IMR-90 (cell line): ENCODE measurements around the gene MARS1. TPM values are rescaled to one million over a fixed set of nuclear protein-coding genes. Genes with fewer than 3 reads are reported as not detected.

Experiments
- ATAC-seq: fragments of 200-7000 bp; cut with Tn5 transposase; 2 replicates; pipeline ENCODE4 v1.9.1; 2020; ENCODE audit warnings: low read depth, mild to moderate bottlenecking, moderate library complexity
- BruUV-seq: library from RNA; stranded (reverse); fragments of 400-500 nt; replicated peaks from 2 replicates; lab custom pipeline; 2021; lab: Mats Ljungman, UMichigan
- CTCF ChIA-PET: fragments of 300-600 bp; formaldehyde crosslinking; extraction: SDS; loops from one replicate; lab custom pipeline; 2021; ENCODE audit warnings: antibody characterized with exemption; lab: Yijun Ruan, JAX
- POLR2A ChIA-PET: fragments of 300-600 bp; sonication (Branson Sonifier 250); formaldehyde crosslinking; loops from one replicate; lab custom pipeline; 2022; ENCODE audit warnings: antibody characterized with exemption; ENCODE audit not compliant: unreplicated experiment; lab: Charles Lee
- DNase-seq: peaks from one replicate; pipeline ENCODE4 v3.0.0; 2013
- H2AFZ ChIP-seq: replicated peaks from 2 replicates; pipeline ENCODE3; 2013; ENCODE audit warnings: low read length, mild to moderate bottlenecking; ENCODE audit not compliant: poor library complexity
- H2AK5ac ChIP-seq: 2 replicates; pipeline ENCODE4 v1.6.1; 2013; ENCODE audit warnings: low read depth, low read length, inconsistent platforms
- H2AK9ac ChIP-seq: replicated peaks from 2 replicates; pipeline ENCODE3; 2013; ENCODE audit warnings: mild to moderate bottlenecking, low read depth, low read length, moderate library complexity; ENCODE audit not compliant: poor library complexity
- H2BK120ac ChIP-seq: 2 replicates; pipeline ENCODE4 v1.6.1; 2013; ENCODE audit warnings: low read depth, low read length, inconsistent platforms
- H2BK15ac ChIP-seq: 3 replicates; pipeline ENCODE4 v1.6.1; 2013; ENCODE audit warnings: low read depth, low read length, inconsistent platforms
- H2BK20ac ChIP-seq: 2 replicates; pipeline ENCODE4 v1.6.1; 2013; ENCODE audit warnings: low read depth, mild to moderate bottlenecking, inconsistent platforms, low read length, moderate library complexity
- H2BK5ac ChIP-seq: 2 replicates; pipeline ENCODE4 v1.6.1; 2013; ENCODE audit warnings: mild to moderate bottlenecking, low read depth, low read length, inconsistent platforms; ENCODE audit not compliant: poor library complexity, severe bottlenecking
- H3K14ac ChIP-seq: replicated peaks from 2 replicates; pipeline ENCODE4 v1.6.1; 2013; ENCODE audit warnings: low read depth, low read length, inconsistent platforms
- H3K18ac ChIP-seq: 2 replicates; pipeline ENCODE4 v1.6.1; 2013; ENCODE audit warnings: low read depth, low read length, control low read depth
- H3K23ac ChIP-seq: 2 replicates; pipeline ENCODE4 v1.6.1; 2013; ENCODE audit warnings: low read depth, low read length, inconsistent platforms
- H3K27ac ChIP-seq: 2 replicates; pipeline ENCODE4 v1.5.1; 2013; ENCODE audit warnings: mild to moderate bottlenecking, control low read depth, low read length; ENCODE audit not compliant: insufficient read depth
- H3K27me3 ChIP-seq: 2 replicates; pipeline ENCODE4 v1.6.1; 2013; ENCODE audit warnings: low read length; ENCODE audit not compliant: control insufficient read depth, insufficient read depth
- H3K36me3 ChIP-seq: 2 replicates; pipeline ENCODE4 v1.6.1; 2013; ENCODE audit warnings: low read length, mixed read lengths; ENCODE audit not compliant: control insufficient read depth, insufficient read depth
- H3K4ac ChIP-seq: 2 replicates; pipeline ENCODE4 v1.6.1; 2013; ENCODE audit warnings: low read depth, low read length, inconsistent platforms
- H3K4me1 ChIP-seq: 2 replicates; pipeline ENCODE4 v1.6.1; 2013; ENCODE audit warnings: low read length, mixed read lengths; ENCODE audit not compliant: control insufficient read depth, insufficient read depth
- H3K4me2 ChIP-seq: 2 replicates; pipeline ENCODE4 v1.6.1; 2013; ENCODE audit warnings: low read depth, mild to moderate bottlenecking, control low read depth, low read length, moderate library complexity
- H3K4me3 ChIP-seq: 2 replicates; pipeline ENCODE4 v1.5.1; 2013; ENCODE audit warnings: low read depth, mild to moderate bottlenecking, control low read depth, low read length, moderate library complexity; ENCODE audit not compliant: insufficient read depth
- H3K56ac ChIP-seq: 2 replicates; pipeline ENCODE4 v1.6.1; 2013; ENCODE audit warnings: low read length, inconsistent platforms; ENCODE audit not compliant: insufficient read depth; ENCODE audit errors: extremely low read depth
- H3K79me1 ChIP-seq, 2 experiments: 2 replicates each; pipeline ENCODE4 v1.6.1; 2013; ENCODE audit warnings: low read length in 2 of 2, inconsistent platforms in 1 of 2, low read depth in 1 of 2
- H3K9ac ChIP-seq: 2 replicates; pipeline ENCODE4 v1.6.1; 2013; ENCODE audit warnings: low read depth, low read length, control low read depth
- H3K9me1 ChIP-seq: 2 replicates; pipeline ENCODE4 v1.6.1; 2013; ENCODE audit warnings: low read length, inconsistent platforms; ENCODE audit not compliant: insufficient read depth
- H3K9me3 ChIP-seq: 2 replicates; pipeline ENCODE4 v1.6.1; 2013; ENCODE audit warnings: low read length; ENCODE audit not compliant: control insufficient read depth, insufficient read depth
- H4K20me1 ChIP-seq: 2 replicates; pipeline ENCODE4 v1.6.1; 2013; ENCODE audit warnings: low read length, inconsistent platforms; ENCODE audit not compliant: insufficient read depth
- H4K5ac ChIP-seq: 2 replicates; pipeline ENCODE4 v1.6.1; 2013; ENCODE audit warnings: mild to moderate bottlenecking, low read depth, low read length, control low read depth
- H4K8ac ChIP-seq, 2 experiments: 2 replicates each; pipeline ENCODE4 v1.6.1; 2013; ENCODE audit warnings: low read depth in 2 of 2, low read length in 2 of 2, control low read depth in 1 of 2, inconsistent platforms in 1 of 2
- H4K91ac ChIP-seq: 2 replicates; pipeline ENCODE4 v1.6.1; 2013; ENCODE audit warnings: low read depth, low read length, inconsistent platforms; ENCODE audit not compliant: insufficient read depth
- BHLHE40 ChIP-seq: fragments of 150-350 bp; IDR thresholded peaks from 2 replicates; pipeline ENCODE4 v1.6.1; 2016; ENCODE audit warnings: mild to moderate bottlenecking, low read depth, low read length
- CHD1 ChIP-seq: IDR thresholded peaks from 2 replicates; pipeline ENCODE4 v1.6.1; 2012; ENCODE audit warnings: low read depth, low read length, improper control_type of control experiment
- CTCF ChIP-seq: conservative IDR thresholded peaks from 2 replicates; pipeline ENCODE4 v1.5.1; 2012; ENCODE audit warnings: mild to moderate bottlenecking, low read depth, low read length, improper control_type of control experiment
- MAZ ChIP-seq: IDR thresholded peaks from 2 replicates; pipeline ENCODE4 v1.6.1; 2012; ENCODE audit warnings: low read depth, mild to moderate bottlenecking, low read length, improper control_type of control experiment, moderate library complexity, borderline replicate concordance
- MXI1 ChIP-seq: IDR thresholded peaks from 2 replicates; pipeline ENCODE4 v1.6.1; 2012; ENCODE audit warnings: low read depth, mild to moderate bottlenecking, low read length, moderate library complexity, borderline replicate concordance
- NFE2L2 ChIP-seq: fragments of 150-350 bp; IDR thresholded peaks from 2 replicates; pipeline ENCODE4 v1.6.1; 2016; ENCODE audit warnings: low read depth, mild to moderate bottlenecking, low read length
- RAD21 ChIP-seq: IDR thresholded peaks from 2 replicates; pipeline ENCODE4 v1.6.1; 2012; ENCODE audit warnings: low read length, improper control_type of control experiment
- RCOR1 ChIP-seq: IDR thresholded peaks from 2 replicates; pipeline ENCODE4 v1.6.1; 2012; ENCODE audit warnings: mild to moderate bottlenecking, low read length, improper control_type of control experiment; ENCODE audit not compliant: insufficient replicate concordance
- RFX5 ChIP-seq: IDR thresholded peaks from 2 replicates; pipeline ENCODE4 v1.8.0; 2012; ENCODE audit warnings: low read depth, mild to moderate bottlenecking, low read length, moderate library complexity
- SMC3 ChIP-seq: fragments of 150-350 bp; IDR thresholded peaks from 2 replicates; pipeline ENCODE4 v1.6.1; 2016; ENCODE audit warnings: low read depth, mild to moderate bottlenecking, antibody characterized with exemption, low read length, moderate library complexity
- WGBS, 2 experiments: methylation state at CpG; one replicate each; pipeline versions ENCODE4 v1.1.5 to v1.1.7; 2013; ENCODE audit warnings: missing lambda C conversion rate in 2 of 2; ENCODE audit not compliant: insufficient read length in 1 of 2; ENCODE audit errors: extremely low coverage in 2 of 2; 5-methylcytosine and 5-hydroxymethylcytosine counted together
- dilution Hi-C: fragments of 300-500 bp; cut with HindIII; formaldehyde crosslinking; loops from one replicate; pipeline ENCODE4 v1.14.3; 2018; ENCODE audit warnings: low sequenced_read_pairs; ENCODE audit not compliant: unreplicated experiment
- in situ Hi-C: fragments of 300-500 bp; cut with MboI; formaldehyde crosslinking; loops from 3 replicates; pipeline ENCODE4 v1.14.3; 2019; ENCODE audit warnings: low sequenced_read_pairs, inconsistent platforms, mixed read lengths
- intact Hi-C: fragments of 100-400 bp; cut with micrococcal nuclease; formaldehyde crosslinking; loops from 2 replicates; pipeline ENCODE4 v1.10.0; 2022
- polyA plus RNA-seq, 3 experiments: library from polyadenylated mRNA; depleted of rRNA; stranded (reverse); fragments of >200 nt; gene quantifications; 2 replicates each; pipeline ENCODE4 v1.2.3, GENCODE V29; 2012; ENCODE audit warnings: low replicate concordance in 1 of 3
- total RNA-seq: library from RNA; depleted of rRNA; stranded (reverse); fragments of >200 nt; gene quantifications from 2 replicates; pipeline ENCODE4 v1.2.3, GENCODE V29; 2012
- TF ChIP-seq, protein P1 (sequence below): fragments of 150-350 bp; IDR thresholded peaks from 2 replicates; pipeline ENCODE4 v1.6.1; 2017; ENCODE audit warnings: mild to moderate bottlenecking, antibody characterized with exemption, low read length, low read depth

MARS1 gene
- total and polyA plus RNA-seq, 2 of the 4 experiments (the other 2 are of a cell fraction), result 156 to 164 TPM

- no peak overlapping the region for H3K27ac ChIP-seq
- H2BK15ac ChIP-seq, result no peak overlapping the region
- H2AK9ac ChIP-seq, result no peak overlapping the region
- H3K9me3 ChIP-seq, result no peaks in the 10 kb centered on the region
- H3K9me1 ChIP-seq, result peaks cover 10% of the 10 kb centered on the region; the same call in 1 of the 2 replicates
- ATAC-seq (no peak), DNase-seq (no peak)
- no peak overlapping the region for H2AFZ ChIP-seq
- no peak overlapping the region for H3K9ac ChIP-seq
- POLR2A ChIA-PET, result interaction anchor here (0.5 kb wide), 1 partner anchor 13 kb away, joined by 7 read pairs; no protein-coding TSS in a partner anchor
- WGBS, 2 experiments, result no CpG with 5 or more reads among the region's 1 CpG
- BruUV-seq, result no TSS peak
- dilution Hi-C loops (no loop called here), intact Hi-C loops (no loop called here), in situ Hi-C loops (no loop called here)
- no peak overlapping the region for H3K4me2 ChIP-seq
- peaks cover 33 to 60% of the 10 kb centered on the region in 2 experiments for H3K79me1 ChIP-seq
- peaks cover 15% of the 10 kb centered on the region; the same call in 1 of the 2 replicates for H4K20me1 ChIP-seq
- H2BK20ac ChIP-seq, result no peak overlapping the region
- no peak overlapping the region for H4K91ac ChIP-seq
- H2BK5ac ChIP-seq, result no peak overlapping the region
- CTCF ChIA-PET, result no interaction called here
- H3K4me3 ChIP-seq, result no peak overlapping the region
- H4K8ac ChIP-seq, result no peak overlapping the region
- H4K5ac ChIP-seq, result no peak overlapping the region
- H3K4ac ChIP-seq, result no peak overlapping the region
- no peak overlapping the region for H2AK5ac ChIP-seq
- no peak overlapping the region for H2BK120ac ChIP-seq
- H3K18ac ChIP-seq, result no peak overlapping the region
- H3K36me3 ChIP-seq, result peaks cover 64% of the 10 kb centered on the region
- no peaks in the 10 kb centered on the region for H3K27me3 ChIP-seq
- no peak overlapping the region for H3K56ac ChIP-seq
- TF ChIP-seq NFE2L2 (no peak), RFX5 (no peak), BHLHE40 (no peak), RCOR1 (no peak), CTCF (no peak), SMC3 (no peak), CHD1 (no peak), MXI1 (no peak), MAZ (no peak), RAD21 (no peak)
- TF ChIP-seq, protein P1, sequence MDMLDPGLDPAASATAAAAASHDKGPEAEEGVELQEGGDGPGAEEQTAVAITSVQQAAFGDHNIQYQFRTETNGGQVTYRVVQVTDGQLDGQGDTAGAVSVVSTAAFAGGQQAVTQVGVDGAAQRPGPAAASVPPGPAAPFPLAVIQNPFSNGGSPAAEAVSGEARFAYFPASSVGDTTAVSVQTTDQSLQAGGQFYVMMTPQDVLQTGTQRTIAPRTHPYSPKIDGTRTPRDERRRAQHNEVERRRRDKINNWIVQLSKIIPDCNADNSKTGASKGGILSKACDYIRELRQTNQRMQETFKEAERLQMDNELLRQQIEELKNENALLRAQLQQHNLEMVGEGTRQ, result no peak
- H3K4me1 ChIP-seq, result peaks cover 4% of the 10 kb centered on the region; the same call in 1 of the 2 replicates
- no peak overlapping the region for H3K14ac ChIP-seq
- H3K23ac ChIP-seq, result no peak overlapping the region
Observed at GRCh38 chr12:57536597-57536942, 48.7 kb downstream of the MARS1 start.
